Right atrium auricular region (tissue), 2 donors: Measurements from ENCODE around the gene NBAS. TPM values are rescaled to one million over a fixed set of nuclear protein-coding genes. Genes with fewer than 3 reads are reported as not detected.
"Not testable (repeated sequence)": the region's sequence is repeated elsewhere in the genome, so short reads cannot be mapped to it uniquely, and the experiment has no call there.

Experiments used
- DNase-seq: peaks from one replicate; pipeline ENCODE4 v3.0.0-alpha.2; 2019; ENCODE audit warnings: low spot score
- H3K27ac ChIP-seq, 2 donors: fragments of 200-600 bp; sonication (generic); 1 replicate in 1 of 2; 2 replicates in 1 of 2; pipeline ENCODE4 v1.5.1; 2016 to 2019
- H3K27me3 ChIP-seq, 2 donors: fragments of 200-600 bp; sonication (generic); one replicate each; pipeline versions ENCODE4 v1.5.1 to v1.6.0; 2017 to 2019
- H3K36me3 ChIP-seq: fragments of 200-600 bp; sonication (generic); one replicate; pipeline ENCODE4 v1.5.1; 2016
- H3K4me1 ChIP-seq, 2 donors: fragments of 200-600 bp; sonication (generic); one replicate each; pipeline versions ENCODE4 v1.5.1 to v1.6.0; 2017 to 2019
- H3K4me3 ChIP-seq, 2 donors: fragments of 200-600 bp; sonication (generic); 1 replicate in 1 of 2; 2 replicates in 1 of 2; pipeline ENCODE4 v1.5.1; 2017 to 2019; ENCODE audit warnings: mild to moderate bottlenecking in 1 of 2, moderate library complexity in 1 of 2
- H3K9me3 ChIP-seq, 2 donors: fragments of 200-600 bp; sonication (generic); one replicate each; pipeline ENCODE4 v1.5.1; 2019
- CTCF ChIP-seq, 2 donors: fragments of 200-600 bp; sonication (generic); IDR thresholded peaks; one replicate each; pipeline ENCODE4 v1.5.1; 2019; ENCODE audit warnings: antibody characterized with exemption in 2 of 2
- total RNA-seq, 2 donors: library from RNA; depleted of rRNA; stranded (reverse); fragments of >200 nt; gene quantifications; one replicate each; pipeline ENCODE4 v1.1.0, GENCODE V29; 2016

Gene NBAS
- total RNA-seq, 2 donors from 2014 or later = 31.1 to 39.1 TPM

GRCh38 chr2:15212249-15212648 lies 348.9 kb downstream of the NBAS start:
- no peaks in the 10 kb centered on the region for H3K4me1 ChIP-seq

GRCh38 chr2:15210542-15210941 lies 350.6 kb downstream of the NBAS start:
- not testable (repeated sequence) for H3K27me3 ChIP-seq, H3K9me3 ChIP-seq, H3K27ac ChIP-seq, DNase-seq, H3K4me3 ChIP-seq, H3K4me1 ChIP-seq
- peaks cover 11% of the 10 kb centered on the region for H3K36me3 ChIP-seq

More at GRCh38 chr2:15212249-15212648, 348.9 kb downstream of the NBAS start:
- no peak overlapping the region for H3K4me3 ChIP-seq
- no peak for DNase-seq
- no peak for TF ChIP-seq CTCF (IDR thresholded peaks at IDR 0.05)
- H3K27me3 ChIP-seq = no peaks in the 10 kb centered on the region
- peaks cover 11% of the 10 kb centered on the region for H3K36me3 ChIP-seq
- H3K9me3 ChIP-seq = no peaks in the 10 kb centered on the region
- H3K27ac ChIP-seq = no peak overlapping the region

GRCh38 chr2:15206419-15206818 lies 354.7 kb downstream of the NBAS start:
- Histone ChIP-seq H3K9me3 (no peaks in the 10 kb centered on the region), H3K27ac (no peak overlapping the region), H3K4me3 (no peak overlapping the region), H3K27me3 (no peaks in the 10 kb centered on the region), H3K4me1 (no peaks in the 10 kb centered on the region), H3K36me3 (peaks cover 7% of the 10 kb centered on the region)
- no peak for DNase-seq
- TF ChIP-seq CTCF (IDR thresholded peaks at IDR 0.05) = no peak

GRCh38 chr2:15205562-15205961 lies 355.6 kb downstream of the NBAS start:
- Histone ChIP-seq H3K9me3 (no peaks in the 10 kb centered on the region), H3K4me1 (no peaks in the 10 kb centered on the region), H3K4me3 (no peak overlapping the region), H3K36me3 (peaks cover 7% of the 10 kb centered on the region), H3K27ac (no peak overlapping the region), H3K27me3 (no peaks in the 10 kb centered on the region)
- no peak for TF ChIP-seq CTCF (IDR thresholded peaks at IDR 0.05)
- no peak for DNase-seq

GRCh38 chr2:15201009-15201408 lies 360.1 kb downstream of the NBAS start:
- H3K27me3 ChIP-seq = no peaks in the 10 kb centered on the region
- H3K4me1 ChIP-seq = no peaks in the 10 kb centered on the region
- no peak for DNase-seq
- H3K9me3 ChIP-seq = no peaks in the 10 kb centered on the region
- no peak overlapping the region for H3K4me3 ChIP-seq
- no peaks in the 10 kb centered on the region for H3K36me3 ChIP-seq
- no peak for TF ChIP-seq CTCF (IDR thresholded peaks at IDR 0.05)
- H3K27ac ChIP-seq = no peak overlapping the region

- no peak for TF ChIP-seq CTCF (IDR thresholded peaks at IDR 0.05)
- H3K27me3 ChIP-seq = no peaks in the 10 kb centered on the region
- H3K9me3 ChIP-seq = no peaks in the 10 kb centered on the region
- no peak overlapping the region for H3K4me3 ChIP-seq
- H3K27ac ChIP-seq = no peak overlapping the region
- H3K36me3 ChIP-seq = no peaks in the 10 kb centered on the region
- no peaks in the 10 kb centered on the region for H3K4me1 ChIP-seq
- DNase-seq = no peak
These were observed 360.6 kb downstream of the NBAS start for GRCh38 chr2:15200581-15200980.
